GM18870 (cell line): Measurements from ENCODE around the gene OAF.

ENCODE experiments used
- ATAC-seq: cut with Tn5 transposase; IDR thresholded peaks from one replicate; pipeline ENCODE4 v1.9.1; 2021; ENCODE audit warnings: moderate library complexity; ENCODE audit not compliant: unreplicated experiment

Gene OAF

DNA sequence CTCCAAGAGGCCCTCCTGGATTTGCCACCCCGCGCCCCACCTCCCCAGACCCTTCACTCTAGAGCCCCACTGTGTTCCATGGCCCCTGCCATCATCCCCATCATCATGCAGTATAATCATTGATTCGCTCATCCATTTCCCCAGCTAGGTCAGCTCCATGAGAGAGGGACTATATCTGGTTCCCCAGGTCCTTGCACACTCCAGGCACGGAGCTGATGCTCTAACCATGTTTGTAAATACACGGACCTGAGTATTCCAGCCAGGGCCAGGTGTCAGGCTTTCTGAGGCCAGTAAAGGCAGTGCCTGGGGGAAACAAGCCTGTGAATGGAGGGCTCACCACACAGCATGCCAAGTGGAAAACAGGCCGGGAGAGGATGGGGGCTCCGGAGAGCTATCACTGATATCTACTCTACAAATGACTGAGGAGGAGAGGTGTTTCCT is 27.1 kb upstream of the OAF start:
- no peak for ATAC-seq

DNA sequence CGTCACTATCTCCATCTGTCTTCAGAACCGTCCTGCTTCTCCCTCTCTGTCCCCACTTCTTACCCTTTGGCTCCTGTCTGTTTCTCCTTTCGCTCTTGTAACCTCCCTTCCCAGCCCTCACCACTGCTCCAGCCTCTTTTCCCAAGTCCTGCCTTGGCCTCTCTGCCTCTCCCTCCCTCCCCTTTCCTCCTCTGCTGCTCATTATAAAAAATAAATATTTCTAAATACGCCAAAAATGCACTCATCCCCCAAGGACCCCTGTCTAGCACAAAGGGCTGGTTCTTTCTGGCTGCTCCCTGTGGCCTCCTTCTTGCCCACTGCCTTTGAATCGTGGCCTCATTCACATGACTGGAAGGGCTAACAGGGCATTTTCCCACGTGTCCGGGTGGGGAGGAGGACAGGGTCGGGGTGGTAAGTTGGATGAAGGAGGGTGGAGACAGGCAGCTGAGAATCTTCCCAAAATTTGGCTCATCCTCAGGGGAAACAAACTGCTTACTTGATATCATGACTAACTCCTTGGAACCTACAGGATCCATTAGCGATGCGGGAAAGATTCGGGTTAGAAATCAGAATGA is 26.4 kb upstream of the OAF start:
- ATAC-seq: no peak

DNA sequence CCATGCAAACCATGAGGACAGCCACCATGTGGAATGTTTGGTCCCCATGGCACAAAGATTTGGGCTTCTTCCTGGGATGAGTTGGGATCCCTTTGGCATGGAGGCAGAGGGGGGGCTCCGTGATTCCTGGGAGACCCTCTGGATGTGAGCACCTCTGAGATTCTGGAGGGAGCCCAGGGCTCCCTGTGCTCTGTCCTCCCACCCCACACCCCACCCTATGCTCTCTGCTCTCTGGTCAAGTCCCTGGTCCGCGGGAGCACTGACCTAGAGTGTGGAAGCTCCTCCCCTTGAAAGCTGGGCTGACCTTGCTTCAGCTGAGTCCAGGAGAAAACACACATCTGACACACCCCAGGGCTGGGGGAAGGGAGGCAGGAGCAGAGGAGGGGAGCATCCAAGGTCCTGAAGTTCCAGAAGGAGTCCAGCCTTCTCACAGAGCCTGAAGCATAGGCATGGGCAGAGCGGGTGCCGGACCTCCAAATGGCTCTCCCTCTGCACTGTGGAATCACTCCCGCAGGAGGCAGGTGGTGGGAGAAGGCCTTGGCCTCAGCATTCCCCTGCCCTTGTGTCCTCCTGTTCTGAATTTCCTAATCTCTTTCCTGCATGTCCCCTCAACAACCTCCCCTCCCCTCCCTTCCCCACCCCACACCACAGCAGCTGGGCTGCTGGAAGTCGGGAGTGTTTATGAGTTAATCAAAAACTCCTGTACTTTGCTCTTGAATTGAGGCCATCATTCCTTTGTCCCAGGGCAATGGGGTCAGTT is 25.7 kb upstream of the OAF start:
- no peak for ATAC-seq

DNA sequence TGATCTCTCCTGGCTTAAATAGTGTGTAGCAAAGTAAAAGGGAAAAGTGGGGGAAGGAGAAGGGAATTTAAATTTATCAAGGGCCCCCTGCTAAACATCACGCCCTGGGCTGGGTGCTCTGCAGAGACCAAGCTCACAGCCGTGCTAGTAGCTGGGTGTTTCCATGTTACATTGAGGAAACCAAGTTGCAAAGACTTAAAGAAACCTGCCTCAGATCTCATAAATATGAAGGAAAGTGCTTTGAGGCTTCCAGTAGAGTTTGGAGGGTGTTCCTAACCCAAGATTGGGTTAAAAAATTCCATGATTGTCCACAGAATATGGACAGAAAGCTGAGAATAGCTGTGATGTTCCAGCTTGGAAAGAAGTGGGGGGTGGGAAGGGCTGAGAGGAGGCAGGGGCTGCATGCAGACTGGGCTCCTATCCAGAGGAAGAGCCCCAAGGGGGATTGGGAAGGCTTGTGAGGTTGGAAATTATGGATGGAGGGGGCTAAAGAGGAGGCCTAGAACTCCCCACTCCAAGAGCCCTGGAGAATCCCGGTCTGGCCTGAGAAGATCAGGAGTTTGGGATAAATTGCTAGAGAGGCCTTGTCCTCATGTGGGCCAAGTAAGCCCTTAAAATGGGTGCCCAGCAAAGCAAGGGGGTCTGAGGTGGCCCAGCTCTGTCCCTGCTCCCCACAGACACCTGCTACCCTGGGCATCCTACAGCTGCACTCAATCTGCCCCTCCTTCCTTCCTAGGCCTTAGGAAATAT is 25.0 kb upstream of the OAF start:
- no peak for ATAC-seq

DNA sequence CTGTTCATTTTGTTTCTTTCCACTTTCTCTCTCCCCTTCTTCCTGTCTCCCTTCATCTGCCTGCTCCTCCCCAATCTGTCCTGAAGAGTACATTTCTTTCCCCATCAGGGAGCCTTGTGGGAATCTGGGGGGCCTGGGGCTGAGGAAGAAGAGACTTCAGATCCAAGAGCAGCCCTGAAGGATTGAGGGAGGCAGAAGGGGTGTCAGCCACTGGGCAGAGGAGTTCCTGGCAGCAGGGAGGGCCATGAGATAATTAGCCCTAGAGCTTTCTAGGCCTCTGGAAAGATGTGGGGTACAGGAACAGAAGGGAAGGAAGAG is 24.4 kb upstream of the OAF start:
- no peak for ATAC-seq

DNA sequence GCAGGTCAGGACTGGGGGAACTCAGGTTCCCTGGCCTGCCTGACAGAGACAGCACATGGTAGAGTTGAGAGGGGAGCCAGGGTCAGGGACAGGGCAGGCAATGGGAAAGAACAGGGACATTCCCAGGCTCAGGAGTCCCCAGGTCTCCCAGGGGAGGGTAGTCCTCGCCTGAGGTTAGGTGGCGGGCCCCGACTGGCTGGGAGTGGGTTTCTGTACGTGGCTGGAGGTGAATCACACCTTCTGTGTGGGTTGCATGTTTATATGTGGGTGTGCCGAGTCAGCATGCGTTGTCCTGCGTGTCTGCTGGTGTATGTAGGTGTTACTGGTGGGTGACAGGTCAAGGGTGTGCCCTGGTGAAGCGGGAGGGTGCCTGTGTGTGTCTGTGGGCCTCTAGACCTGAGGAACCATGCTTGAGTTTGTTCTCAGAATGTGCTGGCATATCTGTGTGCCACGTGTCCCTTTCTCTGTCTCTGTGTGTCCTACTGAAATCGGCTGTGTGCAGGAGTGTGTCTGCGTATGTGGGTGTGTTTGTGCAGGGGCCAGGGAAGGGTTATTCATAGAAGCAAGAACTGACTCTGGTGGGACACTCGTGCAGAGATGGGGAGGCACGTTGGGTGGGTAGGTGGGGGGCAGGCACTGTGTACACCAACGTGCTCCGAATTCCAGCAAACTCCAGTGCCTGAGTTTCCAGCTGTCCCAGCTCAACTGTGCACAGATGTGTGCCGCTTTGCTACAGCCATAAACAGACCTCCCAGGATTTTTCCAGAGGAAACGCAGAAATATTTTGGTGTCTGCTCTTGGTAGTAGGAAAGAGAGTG is 23.8 kb upstream of the OAF start:
- peak; percentile 53 for ATAC-seq

DNA sequence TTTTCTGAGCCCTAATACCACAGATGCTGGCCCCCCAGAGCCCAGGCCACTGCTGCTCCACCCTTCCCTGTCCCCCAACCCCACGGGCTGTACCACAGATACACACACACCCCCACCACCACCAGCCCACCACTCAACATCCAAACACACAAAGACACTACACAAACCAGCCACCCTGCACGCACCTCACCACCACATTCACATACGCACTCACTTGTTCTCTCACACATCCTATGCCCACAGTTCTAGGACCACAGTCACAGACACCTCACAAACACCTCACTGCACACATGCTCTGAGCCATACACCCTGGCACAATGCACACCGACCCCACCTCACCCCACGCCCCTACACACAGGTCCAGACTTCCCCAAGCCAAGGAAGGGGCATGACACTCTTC is 22.5 kb upstream of the OAF start:
- ATAC-seq: no peak

DNA sequence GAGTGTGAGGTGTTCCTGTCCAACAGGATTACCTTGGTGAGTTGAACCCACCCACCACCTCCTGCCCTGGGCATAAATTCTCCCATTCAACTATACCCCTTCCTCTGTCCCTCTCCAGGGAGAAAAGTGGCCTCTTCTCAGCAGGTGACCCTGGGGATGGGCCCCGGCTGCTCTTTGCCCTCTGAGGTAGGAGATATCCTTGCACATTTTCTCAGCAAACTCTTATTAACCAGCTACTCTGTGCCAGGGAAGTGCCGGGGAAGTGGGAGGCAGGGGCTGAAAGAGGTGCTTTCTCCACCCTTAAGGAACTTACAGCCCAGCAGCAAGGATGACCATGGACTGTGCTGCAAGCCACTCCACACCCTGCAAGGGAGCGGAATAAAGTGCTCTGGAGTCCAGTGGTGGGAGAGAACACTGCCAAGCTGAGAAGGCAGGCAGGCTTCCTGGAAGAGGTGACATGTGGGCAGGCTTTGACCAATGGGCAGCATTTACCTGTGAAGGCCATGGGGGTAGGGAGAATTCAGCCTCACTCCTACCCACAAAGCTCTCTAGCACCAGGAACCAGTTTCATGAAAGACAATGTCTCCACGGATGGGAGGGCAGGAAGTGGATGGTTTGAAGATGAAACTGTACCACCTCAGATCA is 21.9 kb upstream of the OAF start:
- ATAC-seq: no peak

DNA sequence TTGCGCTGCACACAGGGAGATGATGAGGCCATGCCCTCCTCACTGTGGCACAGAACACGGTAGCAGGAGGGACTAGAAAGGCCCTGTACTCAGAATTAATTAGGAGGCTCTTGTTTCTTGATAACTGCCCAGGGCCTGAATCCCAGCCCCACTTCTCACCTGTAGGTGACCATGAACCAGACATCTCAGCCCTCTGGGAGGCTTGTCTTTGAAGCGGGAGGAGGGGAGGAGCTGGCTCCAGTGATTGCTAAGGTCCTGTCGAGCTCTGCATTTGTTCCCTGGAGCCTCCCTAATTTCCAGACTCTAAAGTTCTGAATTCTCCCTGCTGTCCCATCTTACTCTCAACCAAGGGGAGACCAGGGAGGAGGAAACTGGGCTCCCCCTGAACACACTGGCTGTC is 19.8 kb upstream of the OAF start:
- no peak for ATAC-seq

GRCh38 chr11:120192831-120193625 is 17.8 kb upstream of the OAF start:
- ATAC-seq: no peak

- no peak for ATAC-seq
Measured at GRCh38 chr11:120194166-120194565, 16.7 kb upstream of the OAF start.

GRCh38 chr11:120195601-120196320 is 15.1 kb upstream of the OAF start:
- no peak for ATAC-seq

DNA sequence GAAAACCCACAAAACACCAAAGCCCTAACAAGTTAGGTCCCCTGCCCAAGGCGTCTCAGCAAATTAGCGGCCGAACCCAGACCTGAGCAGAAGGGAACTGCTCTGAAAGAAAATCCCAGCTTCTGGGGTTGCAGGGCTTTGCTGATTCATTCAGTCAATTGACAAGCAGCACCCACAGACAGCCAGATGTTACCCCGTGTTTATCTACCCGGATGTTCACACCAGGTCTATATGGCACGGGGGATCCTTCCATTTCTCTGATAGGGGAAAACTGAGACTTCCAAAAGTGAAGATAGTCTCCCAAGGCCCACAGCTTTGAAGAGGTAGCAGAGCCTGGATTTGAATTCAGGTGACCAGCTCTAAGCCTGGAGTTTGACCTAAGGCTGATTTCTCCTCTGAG is 14.0 kb upstream of the OAF start:
- ATAC-seq: no peak

- no peak for ATAC-seq
Measured at GRCh38 chr11:120197251-120197891, 13.5 kb upstream of the OAF start.

GRCh38 chr11:120197977-120198376 is 12.9 kb upstream of the OAF start:
- ATAC-seq: no peak

DNA sequence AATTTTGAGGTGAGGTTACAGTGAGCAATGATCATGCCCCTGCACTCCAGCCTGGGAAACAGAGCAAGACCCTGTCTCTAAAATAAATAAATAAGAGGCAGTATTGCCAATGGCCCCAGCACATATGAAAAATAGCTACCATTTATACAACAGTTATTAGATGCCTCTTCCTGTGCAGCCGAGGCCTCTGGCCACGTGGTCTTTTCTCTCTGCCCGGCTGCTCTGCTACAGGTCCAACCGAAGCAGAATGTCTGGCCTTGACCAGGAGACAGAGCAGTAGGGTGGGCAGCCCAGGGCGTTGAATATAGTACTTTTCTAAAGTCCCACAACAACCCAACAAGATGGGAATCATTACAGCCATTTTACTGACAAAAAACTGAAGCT is 12.4 kb upstream of the OAF start:
- no peak for ATAC-seq

- ATAC-seq: no peak
Measured at GRCh38 chr11:120198787-120199469, 11.9 kb upstream of the OAF start.

DNA sequence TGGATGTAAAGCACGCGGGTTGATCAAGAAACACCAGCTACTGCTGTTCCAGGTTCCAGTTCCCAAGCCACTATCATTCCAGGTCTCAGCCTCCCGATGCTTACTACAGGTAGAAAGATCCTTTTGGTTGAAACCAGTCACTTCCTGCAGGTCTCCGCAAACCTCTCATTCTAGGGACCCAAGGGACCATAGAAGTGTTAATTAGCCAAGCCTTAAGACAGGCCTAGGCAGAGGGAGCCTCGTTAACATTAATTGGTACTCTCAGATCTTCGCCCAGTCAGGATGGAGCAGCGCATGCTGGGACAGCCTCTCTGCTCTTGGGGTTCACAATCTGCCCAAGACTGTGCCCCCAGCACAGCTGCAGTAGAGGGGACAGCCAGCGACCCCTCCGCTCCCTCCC is 11.2 kb upstream of the OAF start:
- ATAC-seq: no peak

DNA sequence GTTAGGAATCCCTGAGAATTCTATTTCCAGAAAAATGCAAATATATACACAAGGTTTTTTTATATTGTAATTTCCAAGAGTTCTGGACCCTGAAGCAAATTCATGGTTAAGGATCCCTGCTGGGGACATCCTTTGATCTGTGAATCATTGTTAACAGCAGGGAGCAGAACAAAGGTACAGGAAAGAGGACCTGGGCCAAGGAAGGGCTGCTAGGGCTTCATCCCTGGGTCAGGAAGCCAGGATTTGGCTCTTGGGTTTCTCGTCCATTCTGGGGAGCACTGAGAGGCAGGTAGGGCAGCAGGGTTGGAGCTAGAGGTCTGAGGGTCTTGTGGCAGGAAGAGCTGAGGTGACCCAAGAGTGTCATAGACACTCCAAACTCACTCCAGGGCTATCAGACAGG is 10.2 kb upstream of the OAF start:
- ATAC-seq: no peak
